ENCODE measurements around the gene ATRN.

GRCh38 chr20:3505148-3505547, 34.3 kb downstream of the ATRN start:
- TF ChIP-seq BHLHE40 (IDR thresholded peaks at IDR 0.05; ENCODE audit: borderline replicate concordance) (no peak), SUZ12 (IDR thresholded peaks at IDR 0.05) (no peak), TARDBP (IDR thresholded peaks at IDR 0.05) (no peak)
- TF ChIP-seq, protein P1, sequence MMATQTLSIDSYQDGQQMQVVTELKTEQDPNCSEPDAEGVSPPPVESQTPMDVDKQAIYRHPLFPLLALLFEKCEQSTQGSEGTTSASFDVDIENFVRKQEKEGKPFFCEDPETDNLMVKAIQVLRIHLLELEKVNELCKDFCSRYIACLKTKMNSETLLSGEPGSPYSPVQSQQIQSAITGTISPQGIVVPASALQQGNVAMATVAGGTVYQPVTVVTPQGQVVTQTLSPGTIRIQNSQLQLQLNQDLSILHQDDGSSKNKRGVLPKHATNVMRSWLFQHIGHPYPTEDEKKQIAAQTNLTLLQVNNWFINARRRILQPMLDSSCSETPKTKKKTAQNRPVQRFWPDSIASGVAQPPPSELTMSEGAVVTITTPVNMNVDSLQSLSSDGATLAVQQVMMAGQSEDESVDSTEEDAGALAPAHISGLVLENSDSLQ (IDR thresholded peaks at IDR 0.05), result no peak
